ENCODE data around the gene SLC25A30.
"Not testable (repeated sequence)": the region's sequence is repeated elsewhere in the genome, so short reads cannot be mapped to it uniquely, and the experiment has no call there.

SLC25A30 gene

GRCh38 chr13:45349438-45349837 lies 68.7 kb downstream of the SLC25A30 start:
- H3K4me2 ChIP-seq (ENCODE audit: low read length), result no peak overlapping the region
- H3K36me3 ChIP-seq (replicated peaks; ENCODE audit: low read depth, low read length), result peaks cover 23% of the 10 kb centered on the region

GRCh38 chr13:45344064-45344463 lies 74.1 kb downstream of the SLC25A30 start:
- H3K27ac ChIP-seq (ENCODE audit: low read length); H2AFZ ChIP-seq (ENCODE audit: low read depth, low read length); H3K27me3 ChIP-seq (ENCODE audit: low read depth, low read length); H3K4me2 ChIP-seq (ENCODE audit: low read length); H3K9me3 ChIP-seq (ENCODE audit: insufficient read depth, low read length); H3K4me3 ChIP-seq (ENCODE audit: low read length); H3K9ac ChIP-seq (ENCODE audit: low read length): not testable (repeated sequence)
- H3K36me3 ChIP-seq (replicated peaks; ENCODE audit: low read depth, low read length), result peaks cover 22% of the 10 kb centered on the region
- H4K20me1 ChIP-seq (ENCODE audit: insufficient read depth, low read length), result peaks cover 14% of the 10 kb centered on the region
- peaks cover 15% of the 10 kb centered on the region for H3K4me1 ChIP-seq (ENCODE audit: low read length)
- H3K79me2 ChIP-seq (ENCODE audit: low read length), result peaks cover 35% of the 10 kb centered on the region

More at GRCh38 chr13:45349438-45349837, 68.7 kb downstream of the SLC25A30 start:
- H3K9ac ChIP-seq (ENCODE audit: low read length), result no peak overlapping the region
- H2AFZ ChIP-seq (ENCODE audit: low read depth, low read length), result no peak overlapping the region
- TF ChIP-seq CTCF (IDR thresholded peaks at IDR 0.05; ENCODE audit: low read depth, low read length) (no peak), EZH2phosphoT487 (IDR thresholded peaks at IDR 0.05; ENCODE audit: low read depth) (no peak)
- H3K79me2 ChIP-seq (ENCODE audit: low read length), result no peaks in the 10 kb centered on the region
- H3K27ac ChIP-seq (ENCODE audit: low read length), result no peak overlapping the region
- no peaks in the 10 kb centered on the region for H3K9me3 ChIP-seq (ENCODE audit: insufficient read depth, low read length)
- H4K20me1 ChIP-seq (ENCODE audit: insufficient read depth, low read length), result no peaks in the 10 kb centered on the region
- peaks cover 6% of the 10 kb centered on the region for H3K4me1 ChIP-seq (ENCODE audit: low read length)
- H3K4me3 ChIP-seq (ENCODE audit: low read length), result no peak overlapping the region
- no peaks in the 10 kb centered on the region for H3K27me3 ChIP-seq (ENCODE audit: low read depth, low read length)
